ENCODE measurements around the gene PTPRR.

The PTPRR gene

GRCh38 chr12:70920891-70921290, 353 bp upstream of the PTPRR start:
- Mint-ChIP-seq H3K27me3 (ENCODE audit: low read depth) (peaks cover 33% of the 10 kb centered on the region), H3K27ac (no peak overlapping the region), H3K4me1 (peaks cover 7% of the 10 kb centered on the region), H3K36me3 (ENCODE audit: low read depth) (no peaks in the 10 kb centered on the region), H3K9me3 (no peaks in the 10 kb centered on the region), H3K4me3 (peak overlapping the region in 1 of 3 experiments; percentile 40)
- no peak for TF ChIP-seq CTCF (IDR thresholded peaks at IDR 0.05; ENCODE audit: unreplicated experiment in 3 of 3)

GRCh38 chr12:70919597-70920035, 922 bp downstream of the PTPRR start:
- Mint-ChIP-seq H3K4me3 (peak overlapping the region; percentile 32 to 83 (median 68)), H3K9me3 (no peaks in the 10 kb centered on the region), H3K27me3 (ENCODE audit: low read depth) (peaks cover 35% of the 10 kb centered on the region), H3K27ac (no peak overlapping the region), H3K4me1 (peaks cover 7% of the 10 kb centered on the region), H3K36me3 (ENCODE audit: low read depth) (no peaks in the 10 kb centered on the region)
- TF ChIP-seq CTCF (IDR thresholded peaks at IDR 0.05; ENCODE audit: unreplicated experiment in 3 of 3), result no peak

- Mint-ChIP-seq H3K4me3 (no peak overlapping the region), H3K4me1 (peaks cover 7% of the 10 kb centered on the region), H3K36me3 (ENCODE audit: low read depth) (no peaks in the 10 kb centered on the region), H3K9me3 (no peaks in the 10 kb centered on the region), H3K27ac (no peak overlapping the region), H3K27me3 (ENCODE audit: low read depth) (peaks cover 35% of the 10 kb centered on the region)
- no peak for TF ChIP-seq CTCF (IDR thresholded peaks at IDR 0.05; ENCODE audit: unreplicated experiment in 3 of 3)
Measured at GRCh38 chr12:70919176-70919575, 1.4 kb downstream of the PTPRR start.

- H3K9me3 Mint-ChIP-seq, result no peaks in the 10 kb centered on the region
- H3K27me3 Mint-ChIP-seq (ENCODE audit: low read depth), result peaks cover 35% of the 10 kb centered on the region
- H3K4me3 Mint-ChIP-seq, result no peak overlapping the region
- no peak overlapping the region for H3K27ac Mint-ChIP-seq
- TF ChIP-seq CTCF (IDR thresholded peaks at IDR 0.05; ENCODE audit: unreplicated experiment in 3 of 3), result no peak
- peaks cover 7% of the 10 kb centered on the region for H3K4me1 Mint-ChIP-seq
- no peaks in the 10 kb centered on the region for H3K36me3 Mint-ChIP-seq (ENCODE audit: low read depth)
Measured at GRCh38 chr12:70918321-70918720, 2.2 kb downstream of the PTPRR start.

- Mint-ChIP-seq H3K27ac (no peak overlapping the region), H3K9me3 (no peaks in the 10 kb centered on the region), H3K4me3 (no peak overlapping the region), H3K27me3 (ENCODE audit: low read depth) (no peaks in the 10 kb centered on the region), H3K4me1 (peaks cover 6% of the 10 kb centered on the region), H3K36me3 (ENCODE audit: low read depth) (no peaks in the 10 kb centered on the region)
- TF ChIP-seq CTCF (IDR thresholded peaks at IDR 0.05; ENCODE audit: unreplicated experiment in 3 of 3), result no peak
Measured at GRCh38 chr12:70910666-70911065, 9.9 kb downstream of the PTPRR start.

GRCh38 chr12:70908978-70909377, 11.6 kb downstream of the PTPRR start:
- no peaks in the 10 kb centered on the region for H3K9me3 Mint-ChIP-seq
- TF ChIP-seq CTCF (IDR thresholded peaks at IDR 0.05; ENCODE audit: unreplicated experiment in 3 of 3), result no peak
- no peaks in the 10 kb centered on the region for H3K27me3 Mint-ChIP-seq (ENCODE audit: low read depth)
- peaks cover 6% of the 10 kb centered on the region for H3K4me1 Mint-ChIP-seq
- H3K27ac Mint-ChIP-seq, result no peak overlapping the region
- no peak overlapping the region for H3K4me3 Mint-ChIP-seq
- no peaks in the 10 kb centered on the region for H3K36me3 Mint-ChIP-seq (ENCODE audit: low read depth)

Measured in nephron (organoid).